H4 (cell line): ENCODE data around the gene APOA5. TPM values are rescaled to one million over a fixed set of nuclear protein-coding genes. Genes with fewer than 3 reads are reported as not detected.
"Not testable (repeated sequence)": the region's sequence is repeated elsewhere in the genome, so short reads cannot be mapped to it uniquely, and the experiment has no call there.

Source experiments
- DNase-seq: peaks from one replicate; pipeline ENCODE4 v3.0.0-alpha.2; 2015; ENCODE audit warnings: low spot score
- total RNA-seq: library from RNA; depleted of rRNA; stranded (reverse); fragments of >200 nt; shearing (Covaris generic); gene quantifications from 2 replicates; pipeline ENCODE4 v1.2.3, GENCODE V29; 2014

The APOA5 gene
- total RNA-seq, 1 experiment from 2014 or later: not detected

DNA sequence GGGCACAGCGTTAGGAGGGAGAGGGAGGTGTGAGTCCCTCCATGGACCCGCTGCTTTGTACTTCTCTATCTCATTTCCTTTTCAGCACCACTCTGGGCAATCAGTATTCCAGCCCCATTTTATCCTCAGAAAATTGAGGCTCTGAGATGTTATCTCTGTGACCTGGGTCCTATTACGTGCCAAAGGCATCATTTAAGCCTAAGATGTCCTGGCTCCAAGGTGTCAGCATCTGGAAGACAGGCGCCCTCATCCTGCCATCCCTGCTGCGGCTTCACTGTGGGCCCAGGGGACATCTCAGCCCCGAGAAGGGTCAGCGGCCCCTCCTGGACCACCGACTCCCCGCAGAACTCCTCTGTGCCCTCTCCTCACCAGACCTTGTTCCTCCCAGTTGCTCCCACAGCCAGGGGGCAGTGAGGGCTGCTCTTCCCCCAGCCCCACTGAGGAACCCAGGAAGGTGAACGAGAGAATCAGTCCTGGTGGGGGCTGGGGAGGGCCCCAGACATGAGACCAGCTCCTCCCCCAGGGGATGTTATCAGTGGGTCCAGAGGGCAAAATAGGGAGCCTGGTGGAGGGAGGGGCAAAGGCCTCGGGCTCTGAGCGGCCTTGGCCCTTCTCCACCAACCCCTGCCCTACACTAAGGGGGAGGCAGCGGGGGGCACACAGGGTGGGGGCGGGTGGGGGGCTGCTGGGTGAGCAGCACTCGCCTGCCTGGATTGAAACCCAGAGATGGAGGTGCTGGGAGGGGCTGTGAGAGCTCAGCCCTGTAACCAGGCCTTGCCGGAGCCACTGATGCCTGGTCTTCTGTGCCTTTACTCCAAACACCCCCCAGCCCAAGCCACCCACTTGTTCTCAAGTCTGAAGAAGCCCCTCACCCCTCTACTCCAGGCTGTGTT is 37.2 kb upstream of the APOA5 start:
- DNase-seq: no peak

DNA sequence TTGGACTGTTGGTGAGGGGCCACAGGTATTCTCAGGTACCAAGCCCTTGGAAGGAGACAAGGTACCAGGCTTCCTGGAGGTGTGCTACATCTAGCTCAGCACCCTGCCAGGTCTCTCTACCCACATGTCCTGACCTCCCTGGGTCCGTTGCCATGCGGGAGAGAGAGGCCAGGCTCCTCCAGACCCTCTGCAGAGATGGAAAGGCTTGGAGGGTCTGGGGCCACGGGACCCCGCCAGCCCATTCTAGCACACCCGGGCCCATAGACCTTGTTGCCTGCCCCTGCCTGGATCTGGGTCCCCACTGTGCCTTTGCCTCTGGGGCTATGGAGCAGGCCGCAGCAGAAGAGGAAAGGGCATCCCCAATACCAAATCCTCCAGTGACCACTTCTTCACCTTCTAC is 35.8 kb upstream of the APOA5 start:
- no peak for DNase-seq

DNA sequence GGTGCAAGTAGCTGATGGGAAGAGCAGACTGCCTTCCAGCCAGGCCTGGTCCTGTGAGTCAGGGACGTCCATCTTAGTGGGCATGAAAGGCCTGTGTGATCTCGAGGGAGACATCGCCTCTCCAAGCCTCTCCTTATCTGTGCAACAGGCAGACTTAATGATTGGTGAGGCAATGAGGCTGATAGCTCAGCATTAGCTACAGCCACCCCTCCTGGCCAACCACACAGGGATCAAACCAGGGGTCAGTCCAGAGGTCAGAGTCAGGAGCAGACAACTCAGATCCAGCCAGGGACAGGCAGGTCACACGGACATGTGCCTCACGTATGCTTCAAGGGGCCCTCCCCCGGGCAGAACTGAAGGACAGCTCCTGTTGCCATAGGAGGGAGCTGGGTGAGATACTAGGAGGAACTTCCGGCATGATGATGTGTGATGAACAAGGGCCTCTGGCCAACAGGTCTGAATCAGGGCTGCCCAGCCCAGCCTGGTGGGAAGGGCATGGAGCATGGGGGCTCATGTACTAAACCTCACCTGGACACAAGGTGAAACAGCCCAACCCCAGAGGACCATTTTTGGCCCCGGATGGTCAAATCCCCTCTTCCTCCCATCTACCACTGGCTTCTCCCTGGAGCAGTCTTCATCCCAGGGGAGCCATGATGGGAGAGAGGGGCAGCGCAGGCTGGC is 35.2 kb upstream of the APOA5 start:
- no peak for DNase-seq

DNA sequence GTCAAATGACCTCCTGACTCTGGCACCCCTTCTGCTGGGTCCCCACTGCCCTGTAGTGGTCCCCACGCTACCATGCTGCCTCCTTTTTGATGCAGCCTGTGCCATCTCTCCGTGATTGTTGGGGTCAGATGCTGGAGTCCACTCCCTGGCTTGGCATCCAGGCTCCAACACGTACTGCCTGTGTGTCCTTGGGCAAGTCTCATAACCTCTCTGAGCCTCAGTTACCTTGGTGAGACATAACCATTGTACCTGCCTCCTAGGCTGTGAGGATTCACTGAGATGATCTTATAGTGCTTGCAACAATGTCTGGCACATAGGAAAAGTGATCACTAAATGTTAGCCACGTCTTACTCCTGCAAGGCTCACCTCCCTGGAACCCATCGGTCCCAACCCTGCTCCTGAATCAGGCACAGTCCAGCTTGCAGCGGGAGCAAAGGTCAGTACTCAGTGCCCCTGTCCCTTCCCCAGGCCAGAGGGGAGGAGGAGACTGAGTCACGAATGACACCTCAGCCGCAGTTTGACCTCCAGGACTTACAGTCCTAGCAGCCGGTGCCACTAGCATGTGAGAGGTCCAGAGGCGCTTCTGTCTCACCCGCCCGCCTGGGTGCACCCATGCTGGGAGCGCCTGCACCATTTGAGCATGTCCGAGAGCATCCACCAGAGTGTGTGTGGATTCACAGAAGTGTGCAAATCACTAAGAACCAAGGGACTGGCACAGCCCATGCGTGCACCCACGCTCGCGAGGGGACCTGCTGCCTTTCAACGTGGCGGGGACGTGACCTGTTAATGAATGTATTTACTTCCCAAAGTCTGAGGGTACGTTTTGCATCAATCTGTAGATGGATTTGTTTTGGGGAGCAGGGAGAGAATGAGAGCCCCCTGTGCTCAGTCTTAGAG is 34.4 kb upstream of the APOA5 start:
- no peak for DNase-seq

DNA sequence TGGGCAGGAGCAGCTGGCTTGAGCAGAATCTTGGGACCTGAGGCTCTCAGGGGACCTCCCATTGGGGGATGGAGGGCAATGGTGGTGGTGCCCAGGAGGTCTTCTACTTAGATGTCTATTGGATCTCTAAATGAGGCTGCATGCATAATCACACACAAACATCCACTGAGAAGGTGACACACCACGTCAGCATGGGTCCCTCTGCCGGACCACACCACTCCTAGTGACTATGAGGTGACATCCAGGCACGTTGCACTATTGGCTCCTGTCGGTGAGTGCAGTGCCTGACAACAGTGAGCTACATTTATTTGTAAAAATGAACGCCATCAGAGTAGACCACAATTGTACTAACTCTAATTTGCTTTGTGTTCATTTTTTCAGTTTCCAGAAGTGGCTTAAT is 33.8 kb upstream of the APOA5 start:
- no peak for DNase-seq

DNA sequence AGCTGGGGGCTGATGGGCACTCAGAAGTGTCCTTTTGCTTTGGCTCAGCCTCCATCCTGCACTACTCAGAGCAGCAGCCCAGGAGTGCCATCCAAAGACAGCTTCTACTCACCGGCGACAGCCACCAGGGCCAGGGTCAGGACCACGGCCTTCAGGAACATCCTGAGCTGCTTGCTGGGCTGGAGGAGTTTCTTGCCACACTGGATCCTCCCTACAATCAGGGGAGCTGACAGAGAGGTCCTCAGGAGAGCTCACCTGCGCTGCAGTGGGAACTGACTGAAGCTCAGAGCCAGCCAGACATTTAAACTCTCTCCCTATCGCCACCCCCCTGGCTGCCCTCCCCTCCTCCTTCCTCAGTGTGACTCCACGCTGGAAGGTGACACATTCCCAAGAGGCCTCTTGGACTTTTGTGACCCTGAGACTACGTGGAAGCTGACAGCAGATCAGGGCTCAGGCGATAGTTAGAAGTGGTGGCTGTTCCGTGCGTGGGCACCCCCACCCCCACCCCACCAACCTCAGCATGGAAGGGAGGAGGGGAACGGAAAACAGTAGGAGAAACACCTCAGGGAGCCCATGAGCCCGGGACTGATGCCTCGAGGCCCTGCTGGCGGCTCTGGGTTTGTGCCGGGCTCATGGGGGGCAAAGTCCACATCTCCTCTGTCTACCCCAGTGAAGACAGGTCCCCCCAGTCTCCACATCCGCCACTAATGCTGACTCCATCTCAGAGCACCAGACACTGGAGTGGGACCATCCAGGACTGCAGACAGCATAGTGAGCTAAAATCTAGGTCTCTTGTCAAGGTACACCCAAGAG is 31.6 kb upstream of the APOA5 start, which contains the start of gene APOA4:
Gene APOA4, minus strand, starts transcription at position 274 of the 813 bp plus-strand sequence. Its CDS starts 113 bp downstream, at position 161.
- DNase-seq: no peak

DNA sequence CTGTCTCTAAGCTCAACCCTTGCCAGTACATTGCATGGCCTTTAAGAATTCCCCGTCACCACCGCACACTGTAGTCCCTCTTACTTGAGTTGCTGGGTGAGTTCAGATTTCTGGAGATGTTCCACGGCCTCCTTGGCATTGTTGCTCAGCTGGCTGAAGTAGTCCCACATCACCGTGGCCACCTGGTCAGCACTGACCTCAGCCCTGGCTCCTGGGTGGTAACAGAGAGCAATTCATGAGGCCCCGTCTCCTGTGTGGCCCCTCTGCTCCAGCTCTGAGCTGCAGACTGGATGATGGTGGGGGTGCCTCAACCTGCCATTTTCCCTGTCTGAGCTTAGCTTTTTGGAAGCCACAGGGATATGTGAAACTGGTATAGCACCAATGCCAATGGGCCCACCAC is 30.9 kb upstream of the APOA5 start:
- DNase-seq: no peak

DNA sequence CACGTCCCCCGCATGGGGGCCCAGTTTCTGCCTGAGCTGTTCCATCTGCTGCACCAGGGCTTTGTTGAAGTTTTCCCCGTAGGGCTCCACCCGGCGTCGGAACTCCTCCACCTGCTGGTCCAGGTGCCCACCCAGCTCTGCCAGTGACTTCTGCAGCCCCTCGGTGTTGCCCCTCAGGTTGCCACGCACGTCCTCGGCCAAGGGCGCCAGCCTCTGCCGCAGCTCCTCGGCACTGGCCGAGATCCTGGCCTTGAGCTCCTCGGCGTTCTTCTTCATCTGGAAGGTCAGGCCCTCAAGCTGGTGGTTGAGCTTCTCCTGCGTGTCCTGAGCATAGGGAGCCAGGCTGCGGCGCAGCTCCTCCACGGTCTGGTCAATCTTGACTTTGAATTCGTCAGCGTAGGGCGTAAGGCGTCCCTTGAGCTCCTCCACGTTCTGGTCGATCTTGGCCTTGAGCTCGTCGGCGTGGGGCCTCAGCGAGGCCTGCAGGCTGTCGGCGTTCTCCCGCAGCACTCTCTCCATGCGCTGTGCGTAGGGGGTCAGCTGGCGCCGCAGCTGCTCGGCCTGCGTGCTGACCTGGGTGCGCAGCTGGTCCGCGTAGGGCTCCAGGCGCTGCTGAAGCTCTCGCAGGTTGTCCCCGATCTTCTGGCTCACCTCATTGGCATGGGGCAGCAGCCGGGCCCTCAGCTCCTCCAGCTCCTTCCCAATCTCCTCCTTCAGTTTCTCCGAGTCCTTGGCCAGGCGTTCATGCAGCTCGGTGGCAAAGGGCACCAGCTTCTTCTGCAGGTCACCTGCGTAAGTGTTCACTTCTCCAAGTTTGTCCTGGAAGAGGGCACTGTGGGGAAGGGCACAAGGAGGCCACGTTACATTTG is 29.6 kb upstream of the APOA5 start:
- DNase-seq: no peak

DNA sequence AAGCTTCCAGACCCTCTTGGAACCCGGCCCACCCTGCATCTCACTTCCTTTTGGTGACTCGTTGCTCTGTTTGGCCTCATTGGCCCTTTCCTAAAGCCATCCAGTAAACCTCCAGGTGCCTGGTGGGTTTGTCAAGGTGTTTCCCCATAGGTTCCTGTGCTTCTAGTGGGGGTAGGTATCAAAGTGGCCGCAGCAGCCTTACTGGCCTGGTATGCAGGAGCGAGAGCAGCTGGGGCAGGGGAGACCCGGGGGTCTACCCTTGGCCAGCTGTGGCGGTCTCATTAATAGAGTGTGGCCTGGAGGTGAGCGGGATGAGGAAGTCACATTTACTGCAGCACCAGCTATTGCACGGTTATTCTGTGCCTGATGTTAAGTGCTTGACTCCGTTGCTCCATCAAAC is 27.4 kb upstream of the APOA5 start:
- DNase-seq: no peak

DNA sequence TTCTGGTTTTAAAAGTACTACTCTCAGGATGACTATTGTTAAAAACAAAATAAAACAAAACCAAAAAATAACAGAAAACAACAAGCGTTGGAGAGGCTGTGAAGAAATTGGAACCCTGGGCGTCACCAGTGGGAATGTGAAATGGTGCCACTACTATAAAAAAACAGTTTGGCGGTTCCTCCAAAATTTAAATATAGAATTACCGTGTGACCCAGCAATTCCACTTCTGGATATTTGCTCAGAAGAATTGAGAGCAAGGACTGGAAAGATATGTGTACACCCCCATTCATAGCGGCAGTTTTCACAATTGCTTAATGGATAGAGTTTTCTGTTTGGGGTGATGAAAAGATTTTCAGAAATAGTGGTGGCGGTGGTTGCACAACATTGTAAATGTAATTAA is 22.8 kb upstream of the APOA5 start:
- no peak for DNase-seq

DNA sequence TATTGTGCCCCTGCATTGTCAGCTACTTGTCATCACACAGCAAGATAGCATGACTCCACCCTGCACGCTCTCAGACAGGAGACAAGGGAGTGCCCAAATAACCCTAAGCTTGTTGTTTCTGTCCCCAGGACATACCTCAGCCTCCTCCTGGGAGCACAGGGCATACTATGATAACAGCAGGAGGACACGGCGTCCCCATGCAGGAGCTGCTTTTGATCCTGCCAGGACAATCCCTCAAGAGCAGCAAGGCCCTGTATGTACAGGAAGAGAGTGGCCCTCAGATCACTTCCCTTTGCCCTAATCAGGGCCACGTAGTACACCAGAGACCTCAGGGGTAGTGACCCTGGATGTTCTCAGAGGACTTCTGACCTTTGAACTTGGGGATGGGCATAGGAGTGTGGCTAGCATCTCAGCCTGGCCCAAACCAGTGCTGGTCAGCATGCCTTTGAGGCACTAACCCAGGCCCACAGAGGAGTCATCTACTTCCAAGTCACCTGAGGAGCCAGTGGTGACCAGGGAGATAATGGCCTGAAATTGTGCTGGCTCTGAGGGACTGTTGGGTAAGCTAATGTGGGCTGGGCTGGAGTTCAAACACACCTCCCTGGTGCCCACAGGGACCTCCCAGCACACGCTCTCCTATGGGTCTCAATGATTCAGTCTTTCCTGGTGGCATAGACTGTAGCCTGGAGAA is 22.2 kb upstream of the APOA5 start:
- DNase-seq: no peak

DNA sequence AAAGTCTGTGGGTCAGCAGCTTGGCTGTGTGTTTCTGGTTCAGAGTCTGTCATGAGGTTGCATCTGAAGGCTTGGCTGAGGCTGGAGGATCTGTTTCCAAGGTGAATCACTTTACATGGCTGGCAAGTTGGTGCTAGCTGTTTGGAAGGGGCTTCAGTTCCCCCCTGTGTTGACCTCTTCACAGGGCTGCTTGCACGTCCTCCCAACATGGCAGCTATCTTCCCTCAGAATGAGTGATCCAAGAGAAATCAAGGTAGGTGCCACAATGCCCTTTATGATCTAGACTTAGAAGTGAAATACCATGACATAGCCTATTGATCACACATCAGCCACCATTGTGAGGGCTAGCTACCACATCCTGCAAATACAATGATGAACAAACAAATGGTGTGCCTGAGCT is 21.5 kb upstream of the APOA5 start:
- no peak for DNase-seq

DNA sequence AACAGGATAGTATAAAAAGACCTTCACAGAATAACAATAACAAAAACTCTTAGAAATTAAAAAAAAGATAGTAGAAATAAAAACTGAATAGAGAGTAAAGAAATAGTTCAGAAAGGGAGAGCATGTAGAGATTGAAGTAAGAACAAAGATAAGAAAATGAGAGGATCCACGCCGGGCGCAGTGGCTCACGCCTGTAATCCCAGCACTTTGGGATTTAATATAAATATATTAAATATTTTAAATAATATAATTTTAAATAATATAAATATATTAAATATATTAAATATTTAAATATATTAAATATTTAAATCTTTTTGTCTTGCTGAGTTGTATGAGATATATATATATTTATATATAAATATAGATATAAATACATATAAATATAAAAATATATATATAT is 20.4 kb upstream of the APOA5 start:
- DNase-seq: no peak

DNA sequence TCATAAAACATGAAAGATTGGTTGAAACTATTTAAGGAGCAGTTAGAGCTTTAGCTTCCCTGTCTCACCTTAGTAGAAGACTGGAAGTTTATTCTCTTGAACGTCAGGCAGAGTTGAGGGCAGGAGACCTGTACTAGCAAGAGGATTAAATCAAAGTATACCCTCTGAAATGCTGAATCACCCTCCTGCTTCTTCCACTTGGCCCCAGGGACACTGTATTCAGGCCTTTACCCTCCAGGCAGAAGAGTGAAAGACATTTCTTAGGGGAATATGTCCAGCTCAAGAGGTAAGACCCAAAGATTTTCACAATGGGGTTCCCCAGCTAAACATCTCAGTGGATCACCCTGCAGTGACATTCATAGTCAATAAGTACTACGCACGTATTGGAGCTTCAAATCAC is 19.5 kb upstream of the APOA5 start:
- no peak for DNase-seq

DNA sequence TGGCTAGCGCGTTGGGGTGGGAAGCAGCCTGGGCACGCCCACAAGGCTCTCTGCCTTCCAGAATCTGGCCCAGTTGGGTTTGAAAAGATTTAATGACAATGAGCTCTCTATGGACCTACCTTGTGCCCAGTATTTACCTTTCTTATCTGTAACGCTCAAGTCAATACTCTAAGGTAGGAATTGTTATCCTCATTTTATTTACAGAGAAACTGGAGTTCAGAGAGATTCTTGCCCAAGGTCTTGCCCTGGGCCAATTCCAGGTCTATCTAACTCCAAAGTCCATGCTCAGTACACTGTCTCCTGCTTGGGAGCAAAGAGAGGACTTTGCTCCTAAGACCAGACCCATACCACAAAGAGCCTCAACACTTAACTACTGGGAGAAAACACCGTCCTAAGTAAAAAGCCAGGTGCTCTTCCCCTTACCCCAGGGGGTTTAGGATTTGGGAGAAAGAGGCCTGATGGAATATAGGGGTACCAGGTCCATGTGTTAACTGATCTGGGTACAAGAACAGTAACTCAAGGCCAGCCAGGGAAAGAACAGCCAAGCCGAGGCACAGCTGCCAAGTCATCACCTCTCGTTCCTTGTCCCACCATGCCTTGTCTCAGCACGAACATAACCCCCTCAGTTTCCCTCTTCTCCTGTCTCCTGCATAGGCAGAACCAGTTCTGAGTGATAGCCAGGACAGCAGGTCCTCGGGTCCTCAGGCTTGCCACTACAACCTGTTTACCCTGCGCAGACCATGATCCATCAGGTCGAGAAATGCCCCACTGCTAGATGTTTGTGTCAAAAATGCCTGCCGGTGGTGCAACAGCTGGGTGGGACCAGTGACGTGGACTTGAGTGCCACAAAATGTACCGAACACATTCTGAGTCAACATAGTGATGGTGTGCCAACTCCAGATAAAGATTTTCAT is 16.8 kb upstream of the APOA5 start:
- DNase-seq: no peak

DNA sequence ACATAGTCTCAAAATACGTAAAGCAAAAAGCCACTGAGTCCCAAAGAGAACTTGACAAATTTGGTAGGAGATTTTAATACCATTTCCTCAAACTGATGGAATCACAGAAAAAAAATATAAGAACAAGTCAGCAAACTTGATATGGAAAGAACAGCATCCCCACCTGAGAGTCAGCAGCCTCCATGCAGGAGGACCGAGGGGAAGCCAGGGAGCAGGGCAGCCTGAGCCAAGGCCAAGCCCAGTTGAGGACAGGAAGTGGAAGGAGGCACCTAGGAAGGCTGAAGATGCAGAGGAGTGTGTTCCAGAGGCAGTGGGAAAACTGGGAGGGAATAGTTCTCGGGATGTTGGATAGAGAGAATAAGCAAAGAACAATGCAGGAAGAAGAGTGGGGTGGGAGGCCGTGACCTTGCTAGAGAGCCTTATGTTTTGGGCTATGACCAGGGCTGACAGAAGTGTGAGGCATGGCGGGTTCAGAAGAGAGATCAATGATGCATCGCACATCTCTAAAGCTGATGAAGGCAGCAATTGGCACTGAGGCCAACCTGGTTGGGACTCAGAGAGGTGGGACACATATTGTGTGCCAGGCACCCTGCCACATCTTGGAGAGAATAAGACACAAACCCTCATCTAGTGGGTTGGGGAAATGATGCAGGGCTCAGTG is 16.1 kb upstream of the APOA5 start:
- DNase-seq: no peak

DNA sequence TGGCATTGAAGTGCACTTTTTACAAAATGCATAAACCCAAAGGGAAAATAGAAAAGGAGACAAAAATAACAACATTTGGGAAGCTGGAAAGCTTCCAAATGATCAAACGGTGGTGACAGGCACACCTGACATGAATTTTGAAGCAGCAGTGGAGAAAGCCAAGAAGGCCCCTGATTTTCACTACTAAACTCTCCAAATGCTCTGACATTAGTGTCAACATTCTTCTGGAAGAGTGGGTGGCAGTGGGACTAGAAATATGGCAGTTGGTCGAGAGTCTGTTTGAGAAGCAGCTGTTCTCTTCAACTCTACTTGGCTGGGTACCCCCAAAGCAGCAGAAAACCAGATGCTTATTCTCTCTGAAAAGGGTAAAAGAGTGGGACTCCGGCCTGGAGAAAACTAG is 12.3 kb upstream of the APOA5 start:
- DNase-seq: no peak

DNA sequence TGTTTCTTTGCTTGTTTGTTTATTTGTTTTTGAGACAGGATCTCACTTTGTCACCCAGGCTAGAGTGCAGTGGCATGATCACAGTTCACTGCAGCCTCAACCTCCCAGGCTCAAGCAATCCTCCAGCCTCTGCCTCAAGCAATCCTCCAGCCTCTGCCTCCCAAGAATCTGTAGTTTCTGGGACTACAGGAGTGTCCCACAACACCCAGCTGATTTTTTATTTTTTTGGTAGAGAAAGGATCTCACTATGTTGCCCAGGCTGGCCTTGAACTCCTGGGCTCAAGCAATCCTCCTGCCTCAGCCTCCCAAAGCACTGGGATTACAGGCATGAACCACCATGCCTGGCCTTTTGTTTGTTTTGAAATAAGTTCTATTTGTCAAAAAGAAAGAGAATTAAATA is 10.0 kb upstream of the APOA5 start:
- DNase-seq: not testable (repeated sequence)
